ENCODE data around the gene DCTN3.

DNA sequence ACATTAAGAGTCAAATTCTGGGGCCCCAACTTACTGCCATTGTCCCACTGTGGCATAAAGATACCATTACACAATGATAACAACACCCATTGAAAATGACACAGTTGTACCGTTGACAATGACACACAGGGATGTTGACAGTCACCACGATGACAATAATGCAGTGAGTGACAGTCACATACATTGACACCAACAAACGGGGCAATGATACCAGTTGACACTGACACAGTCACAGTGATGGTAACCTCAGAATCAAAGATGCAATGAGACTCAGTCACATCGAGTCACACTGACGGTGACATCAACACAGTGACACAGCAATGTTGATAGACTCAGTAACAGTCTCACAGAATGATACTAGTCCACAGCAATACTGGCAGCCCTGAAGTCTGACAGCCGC is 47.7 kb downstream of the DCTN3 start:
- TF ChIP-seq, protein P1, sequence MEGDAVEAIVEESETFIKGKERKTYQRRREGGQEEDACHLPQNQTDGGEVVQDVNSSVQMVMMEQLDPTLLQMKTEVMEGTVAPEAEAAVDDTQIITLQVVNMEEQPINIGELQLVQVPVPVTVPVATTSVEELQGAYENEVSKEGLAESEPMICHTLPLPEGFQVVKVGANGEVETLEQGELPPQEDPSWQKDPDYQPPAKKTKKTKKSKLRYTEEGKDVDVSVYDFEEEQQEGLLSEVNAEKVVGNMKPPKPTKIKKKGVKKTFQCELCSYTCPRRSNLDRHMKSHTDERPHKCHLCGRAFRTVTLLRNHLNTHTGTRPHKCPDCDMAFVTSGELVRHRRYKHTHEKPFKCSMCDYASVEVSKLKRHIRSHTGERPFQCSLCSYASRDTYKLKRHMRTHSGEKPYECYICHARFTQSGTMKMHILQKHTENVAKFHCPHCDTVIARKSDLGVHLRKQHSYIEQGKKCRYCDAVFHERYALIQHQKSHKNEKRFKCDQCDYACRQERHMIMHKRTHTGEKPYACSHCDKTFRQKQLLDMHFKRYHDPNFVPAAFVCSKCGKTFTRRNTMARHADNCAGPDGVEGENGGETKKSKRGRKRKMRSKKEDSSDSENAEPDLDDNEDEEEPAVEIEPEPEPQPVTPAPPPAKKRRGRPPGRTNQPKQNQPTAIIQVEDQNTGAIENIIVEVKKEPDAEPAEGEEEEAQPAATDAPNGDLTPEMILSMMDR (IDR thresholded peaks at IDR 0.05; ENCODE audit: poor library complexity) = no peak
- TF ChIP-seq EZH2 (IDR thresholded peaks at IDR 0.05; ENCODE audit: borderline replicate concordance) (no peak), EZH2phosphoT487 (IDR thresholded peaks at IDR 0.05; ENCODE audit: low read depth, severe bottlenecking, unreplicated experiment) (no peak)
